ENCODE results near the gene LCE2C. TPM values are rescaled to one million over a fixed set of nuclear protein-coding genes. Genes with fewer than 3 reads are reported as not detected.

Gene LCE2C
- total RNA-seq, 1 experiment from 2014 or later: not detected

DNA sequence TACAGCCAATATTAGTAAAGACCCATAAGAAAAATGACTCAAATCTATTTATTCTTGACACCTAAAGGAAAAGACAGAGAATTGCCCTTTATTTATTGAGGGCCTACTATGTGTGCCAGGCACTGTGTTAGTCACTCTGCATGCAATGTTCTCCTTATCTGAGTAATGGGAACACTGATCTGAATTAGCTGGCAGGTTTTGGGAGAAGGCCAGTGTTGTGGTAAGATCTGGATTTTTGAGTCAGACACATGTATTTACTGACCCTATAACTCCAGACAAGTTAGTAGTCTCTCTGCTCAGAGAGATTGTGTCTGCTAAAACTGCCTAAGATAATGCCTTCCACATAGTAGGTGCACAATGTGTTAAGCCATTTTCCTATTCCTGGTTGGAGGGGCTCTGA is 50.2 kb downstream of the LCE2C start:
- Histone ChIP-seq H3K4me2 (ENCODE audit: insufficient read depth, insufficient read length, low read length) (no peak overlapping the region), H2AFZ (ENCODE audit: low read length) (no peak overlapping the region), H4K91ac (ENCODE audit: insufficient read length, low read depth, low read length) (no peak overlapping the region), H3K79me1 (ENCODE audit: insufficient read depth, low read depth, low read length, poor library complexity, severe bottlenecking) (no peaks in the 10 kb centered on the region), H3K23ac (ENCODE audit: insufficient read length, low read depth, low read length) (no peak overlapping the region), H2BK12ac (ENCODE audit: insufficient read length, low read depth, low read length) (no peak overlapping the region), H2BK15ac (ENCODE audit: low read depth, low read length) (no peak overlapping the region), H3K4me1 (ENCODE audit: insufficient read depth, low read length) (no peaks in the 10 kb centered on the region), H4K5ac (ENCODE audit: insufficient read length, low read depth, low read length) (no peak overlapping the region), H3K4ac (ENCODE audit: low read depth, low read length) (no peak overlapping the region), H3K14ac (ENCODE audit: insufficient read depth, low read length) (no peak overlapping the region), H3K56ac (ENCODE audit: insufficient read length, low read depth, low read length) (no peak overlapping the region), H3K9ac (ENCODE audit: extremely low read depth, insufficient read length, low read length) (no peak overlapping the region), H3K79me2 (ENCODE audit: insufficient read depth, low read length) (no peaks in the 10 kb centered on the region), H3K9me3 (ENCODE audit: control insufficient read depth, low read depth, low read length) (peaks cover 89% of the 10 kb centered on the region), H2BK120ac (ENCODE audit: low read depth, low read length, poor library complexity, severe bottlenecking) (no peak overlapping the region), H3T11ph (ENCODE audit: low read length) (no peak overlapping the region), H2BK5ac (ENCODE audit: insufficient read length, low read length) (no peak overlapping the region), H3K27me3 (ENCODE audit: insufficient read depth, low read length) (no peaks in the 10 kb centered on the region), H3K23me2 (ENCODE audit: insufficient read length, low read depth, low read length, poor library complexity, severe bottlenecking) (no peaks in the 10 kb centered on the region), H3K27ac (ENCODE audit: insufficient read length, low read depth, low read length) (no peak overlapping the region), H3K18ac (ENCODE audit: insufficient read length, low read depth, low read length) (no peak overlapping the region), H2AK5ac (ENCODE audit: insufficient read length, low read length) (no peak overlapping the region), H4K20me1 (ENCODE audit: control insufficient read depth, insufficient read depth, insufficient read length) (no peaks in the 10 kb centered on the region), H4K8ac (replicated peaks; ENCODE audit: insufficient read length, low read depth, low read length) (no peak overlapping the region), H2BK20ac (ENCODE audit: low read depth, low read length, poor library complexity, severe bottlenecking) (no peak overlapping the region)
- H3K27ac Mint-ChIP-seq: no peak overlapping the region
- H3K36me3 Mint-ChIP-seq (ENCODE audit: insufficient read depth in 1 of 3, low read depth in 3 of 3): peaks cover 4 to 13% (median 11%) of the 10 kb centered on the region in 3 experiments; a peak in 5 of 7 replicates
- TF ChIP-seq, protein P1, sequence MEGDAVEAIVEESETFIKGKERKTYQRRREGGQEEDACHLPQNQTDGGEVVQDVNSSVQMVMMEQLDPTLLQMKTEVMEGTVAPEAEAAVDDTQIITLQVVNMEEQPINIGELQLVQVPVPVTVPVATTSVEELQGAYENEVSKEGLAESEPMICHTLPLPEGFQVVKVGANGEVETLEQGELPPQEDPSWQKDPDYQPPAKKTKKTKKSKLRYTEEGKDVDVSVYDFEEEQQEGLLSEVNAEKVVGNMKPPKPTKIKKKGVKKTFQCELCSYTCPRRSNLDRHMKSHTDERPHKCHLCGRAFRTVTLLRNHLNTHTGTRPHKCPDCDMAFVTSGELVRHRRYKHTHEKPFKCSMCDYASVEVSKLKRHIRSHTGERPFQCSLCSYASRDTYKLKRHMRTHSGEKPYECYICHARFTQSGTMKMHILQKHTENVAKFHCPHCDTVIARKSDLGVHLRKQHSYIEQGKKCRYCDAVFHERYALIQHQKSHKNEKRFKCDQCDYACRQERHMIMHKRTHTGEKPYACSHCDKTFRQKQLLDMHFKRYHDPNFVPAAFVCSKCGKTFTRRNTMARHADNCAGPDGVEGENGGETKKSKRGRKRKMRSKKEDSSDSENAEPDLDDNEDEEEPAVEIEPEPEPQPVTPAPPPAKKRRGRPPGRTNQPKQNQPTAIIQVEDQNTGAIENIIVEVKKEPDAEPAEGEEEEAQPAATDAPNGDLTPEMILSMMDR (conservative IDR thresholded peaks at IDR 0.05): no peak
- H3K4me3 Mint-ChIP-seq: no peak overlapping the region
- H3K4me1 Mint-ChIP-seq: no peaks in the 10 kb centered on the region
- no peak for DNase-seq
- peaks cover 96% of the 10 kb centered on the region in 2 experiments for H3K9me3 Mint-ChIP-seq
- peaks cover 1% of the 10 kb centered on the region; the same call in 1 of the 2 replicates for H3K27me3 Mint-ChIP-seq (ENCODE audit: low read depth)

Other genes starting within 250 kb of the LCE2C start
- not detected in 2 replicates for gene LCE5A, start 164.5 kb upstream of the LCE2C start, total RNA-seq (2021)
- not detected in 2 replicates for gene CRCT1, start 160.8 kb upstream of the LCE2C start, total RNA-seq (2021)
- not detected in 2 replicates for gene LCE3E, start 108.5 kb upstream of the LCE2C start, total RNA-seq (2021)
- not detected in 2 replicates for gene LCE3D, start 94.8 kb upstream of the LCE2C start, total RNA-seq (2021)
- not detected in 2 replicates for gene LCE3C, start 75.0 kb upstream of the LCE2C start, total RNA-seq (2021)
- gene LCE3B, start 61.5 kb upstream of the LCE2C start, total RNA-seq (2021): not detected in 2 replicates
- not detected in 2 replicates for gene LCE3A, start 52.2 kb upstream of the LCE2C start, total RNA-seq (2021)
- not detected in 2 replicates for gene LCE2D, start 11.9 kb upstream of the LCE2C start, total RNA-seq (2021)
- not detected in 2 replicates for gene LCE2B, start 10.8 kb downstream of the LCE2C start, total RNA-seq (2021)
- gene LCE2A, start 23.1 kb downstream of the LCE2C start, total RNA-seq (2021): not detected in 2 replicates
- gene LCE4A, start 32.9 kb downstream of the LCE2C start, total RNA-seq (2021): not detected in 2 replicates
- gene KPRP, start 82.7 kb downstream of the LCE2C start, total RNA-seq (2021): not detected in 2 replicates
- not detected in 2 replicates for gene LCE1F, start 99.9 kb downstream of the LCE2C start, total RNA-seq (2021)
- gene LCE1E, start 111.0 kb downstream of the LCE2C start, total RNA-seq (2021): not detected in 2 replicates
- not detected in 2 replicates for gene LCE1D, start 121.4 kb downstream of the LCE2C start, total RNA-seq (2021)
- not detected in 2 replicates for gene LCE1C, start 131.4 kb downstream of the LCE2C start, total RNA-seq (2021)
- not detected in 2 replicates for gene LCE1B, start 136.7 kb downstream of the LCE2C start, total RNA-seq (2021)
- gene LCE1A, start 152.2 kb downstream of the LCE2C start, total RNA-seq (2021): not detected in 2 replicates
- not detected in 2 replicates for gene LCE6A, start 167.6 kb downstream of the LCE2C start, total RNA-seq (2021)
- not detected in 2 replicates for gene LCE7A, start 184.7 kb downstream of the LCE2C start, total RNA-seq (2021)
- gene SMCP, start 203.0 kb downstream of the LCE2C start, total RNA-seq (2021): not detected in 2 replicates
- gene IVL, start 233.3 kb downstream of the LCE2C start, total RNA-seq (2021): not detected in 2 replicates